ENCODE data around the gene IGF1.

IGF1 gene

DNA sequence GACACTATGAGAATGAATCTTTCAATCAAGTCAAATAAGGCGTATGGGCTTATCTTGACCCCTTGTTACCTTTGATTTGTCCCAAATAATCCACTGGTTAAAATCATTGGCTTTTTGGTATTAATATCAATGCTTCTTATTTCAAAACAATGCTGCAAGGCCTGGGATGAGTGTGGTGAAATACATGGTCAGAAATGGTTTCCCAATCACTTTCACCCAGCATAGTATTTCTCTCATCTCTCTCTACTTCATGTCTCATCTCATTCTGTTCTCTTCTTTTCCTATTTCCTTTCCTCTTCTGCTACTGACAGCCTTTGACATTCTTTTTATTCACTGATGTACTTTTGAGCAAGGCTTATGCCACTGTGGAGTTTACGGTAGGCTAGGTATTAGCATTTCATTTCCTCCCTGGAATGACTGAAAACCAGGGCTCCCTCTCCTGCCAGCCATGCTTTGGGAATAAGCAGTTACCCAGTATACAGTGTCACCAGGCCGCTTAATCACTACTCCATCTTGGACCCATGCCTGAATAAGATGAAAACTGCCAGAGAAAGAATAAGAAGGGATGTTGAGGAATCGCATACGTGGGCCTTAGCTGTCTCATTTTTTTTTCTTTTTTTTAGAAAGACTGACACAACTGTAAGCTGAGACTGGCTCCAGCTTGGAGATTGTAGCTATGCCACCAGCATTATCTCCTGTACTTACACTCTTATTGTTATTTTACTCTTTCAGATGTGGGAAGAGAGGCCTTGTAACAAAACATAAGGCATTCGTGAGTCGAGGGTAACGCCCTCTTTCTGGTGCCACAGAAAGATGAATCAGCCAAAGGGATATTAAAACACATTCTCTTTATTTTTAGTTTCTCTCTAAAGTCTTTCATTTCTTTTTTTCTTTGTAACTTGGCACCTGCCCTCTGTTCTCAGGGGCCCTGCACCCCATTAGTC lies 53.5 kb downstream of the IGF1 start:
- no peak for DNase-seq

DNA sequence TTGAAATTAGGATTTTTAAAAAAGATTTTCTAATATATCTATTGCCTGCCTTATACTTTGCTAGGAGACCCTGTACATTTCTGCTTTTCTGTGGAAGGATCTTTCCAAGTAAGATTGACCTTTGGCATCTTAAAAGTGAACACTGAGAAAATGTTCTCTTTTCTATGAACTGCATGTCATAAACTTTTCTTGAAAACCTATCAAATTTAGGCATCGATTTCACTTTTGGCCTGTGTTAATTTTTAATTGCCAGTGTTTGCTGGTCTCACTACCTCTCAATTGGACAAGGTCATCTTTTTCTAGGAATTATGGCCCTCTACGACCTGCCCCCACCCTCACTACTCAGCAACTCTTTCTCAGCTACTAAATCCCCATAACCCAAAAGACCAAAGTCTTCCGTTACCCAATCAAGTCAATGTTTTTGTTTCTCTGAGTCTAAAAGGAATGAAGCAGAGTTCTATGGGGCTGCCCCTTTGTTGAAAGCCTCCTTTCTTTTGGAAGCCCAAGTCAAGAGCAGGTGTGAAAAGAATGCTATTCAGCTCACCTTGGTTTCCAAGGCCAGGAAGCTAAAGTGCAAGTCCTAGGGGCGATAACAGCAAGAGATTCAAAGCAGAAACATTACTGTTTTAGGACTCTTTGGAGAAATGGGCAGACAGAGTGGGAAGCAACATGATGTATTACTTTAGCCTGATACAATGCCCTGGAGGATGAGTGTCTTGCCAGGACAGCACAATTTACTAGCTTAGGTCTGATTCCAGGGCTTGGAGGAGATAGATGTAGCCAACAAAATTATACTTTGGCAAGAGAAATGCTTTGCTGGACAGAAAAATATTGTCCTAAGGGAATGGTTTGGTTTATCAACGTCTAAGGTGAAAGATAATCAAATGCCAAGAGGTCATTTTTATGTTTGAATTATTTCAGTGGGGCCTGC lies 55.0 kb downstream of the IGF1 start:
- no peak for DNase-seq

- DNase-seq, result no peak
These were observed 56.9 kb downstream of the IGF1 start for GRCh38 chr12:102423462-102423861.

- no peak for DNase-seq
These were observed 58.4 kb downstream of the IGF1 start for GRCh38 chr12:102421802-102422583.

DNA sequence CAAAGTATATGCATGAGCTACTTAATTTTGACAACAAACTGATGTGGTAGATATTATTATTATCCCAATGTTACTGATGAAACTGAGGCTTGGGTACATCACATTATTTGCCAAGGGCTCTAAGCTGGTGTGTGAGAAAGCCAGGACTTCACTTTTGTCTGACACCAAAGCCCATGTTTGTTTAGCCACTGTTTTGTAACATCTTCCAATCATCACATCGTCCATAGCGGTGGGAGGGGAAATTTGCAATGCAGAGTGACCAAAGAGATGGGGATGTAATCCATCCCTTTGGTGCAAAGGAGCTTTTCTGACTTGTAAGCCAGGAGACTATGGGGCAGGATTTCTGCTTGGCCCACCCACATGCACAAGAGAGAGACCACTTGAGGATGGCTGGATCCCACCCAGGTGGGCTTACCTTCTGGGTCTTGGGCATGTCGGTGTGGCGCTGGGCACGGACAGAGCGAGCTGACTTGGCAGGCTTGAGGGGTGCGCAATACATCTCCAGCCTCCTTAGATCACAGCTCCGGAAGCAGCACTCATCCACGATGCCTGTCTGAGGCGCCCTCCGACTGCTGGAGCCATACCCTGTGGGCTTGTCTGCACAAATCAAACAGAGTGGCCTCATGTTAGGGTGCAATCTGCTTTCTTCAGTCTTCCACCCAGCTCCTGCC lies 61.1 kb downstream of the IGF1 start:
- no peak for DNase-seq

DNA sequence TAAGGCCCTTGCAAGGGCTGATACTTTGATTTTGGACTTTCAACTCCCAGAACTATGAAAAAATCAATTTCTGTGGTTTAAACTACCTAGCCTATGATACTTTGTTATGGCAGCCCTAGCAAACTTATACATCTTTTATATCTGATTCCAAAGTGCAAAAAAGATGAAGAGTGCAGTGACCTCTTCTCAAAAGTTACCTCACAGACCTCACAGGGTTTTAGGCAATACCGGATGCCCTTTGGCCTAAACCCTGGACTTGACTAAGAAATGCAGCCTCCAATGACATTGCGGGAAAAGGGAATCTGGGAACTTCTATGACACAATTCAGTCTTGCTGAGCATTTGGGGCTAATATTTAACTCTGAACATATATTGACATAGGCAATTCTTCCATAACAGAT lies 63.3 kb downstream of the IGF1 start:
- DNase-seq, result no peak

DNA sequence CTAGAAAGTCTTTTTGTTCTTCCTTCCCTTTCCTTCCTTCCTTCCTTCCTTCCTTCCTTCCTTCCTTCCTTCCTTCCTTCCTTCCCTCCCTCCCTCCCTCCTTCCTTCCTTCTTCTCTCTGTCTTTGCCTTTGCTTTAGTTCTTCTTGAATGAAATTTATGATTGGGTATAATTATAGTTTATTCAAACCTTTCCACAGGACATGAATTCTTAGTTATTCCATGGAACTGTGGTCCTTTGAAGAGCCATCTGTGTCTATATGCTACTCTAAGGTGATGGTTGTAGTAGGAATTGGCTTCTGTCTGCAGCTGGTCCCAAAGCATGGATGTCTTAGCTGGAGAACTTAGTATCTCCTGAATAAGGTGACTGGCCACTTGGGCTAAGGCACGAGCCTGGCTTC lies 64.8 kb downstream of the IGF1 start:
- DNase-seq, result no peak

GRCh38 chr12:102413396-102413795 lies 67.0 kb downstream of the IGF1 start:
- no peak for DNase-seq

DNA sequence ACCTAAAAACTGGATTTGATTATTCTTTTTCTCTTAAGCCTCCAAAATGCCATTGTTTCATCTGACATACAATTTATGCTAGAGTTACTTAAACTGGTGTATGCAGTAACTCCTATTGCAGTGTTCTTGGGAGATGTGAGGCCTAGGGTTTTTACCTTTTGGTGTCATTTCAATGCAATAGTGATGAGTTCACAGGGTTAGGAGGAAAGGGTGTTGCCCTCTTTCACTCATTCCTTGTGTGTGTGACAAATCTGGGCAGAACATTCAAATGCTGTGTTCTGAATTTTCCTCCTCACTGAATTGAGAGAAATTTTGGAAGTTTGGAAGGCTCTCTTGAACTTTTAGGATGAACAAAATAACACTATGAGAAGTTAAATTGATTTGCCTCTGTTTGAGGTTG lies 69.9 kb downstream of the IGF1 start:
- no peak for DNase-seq

- DNase-seq, result no peak
These were observed 71.7 kb downstream of the IGF1 start for GRCh38 chr12:102408487-102409297.

DNA sequence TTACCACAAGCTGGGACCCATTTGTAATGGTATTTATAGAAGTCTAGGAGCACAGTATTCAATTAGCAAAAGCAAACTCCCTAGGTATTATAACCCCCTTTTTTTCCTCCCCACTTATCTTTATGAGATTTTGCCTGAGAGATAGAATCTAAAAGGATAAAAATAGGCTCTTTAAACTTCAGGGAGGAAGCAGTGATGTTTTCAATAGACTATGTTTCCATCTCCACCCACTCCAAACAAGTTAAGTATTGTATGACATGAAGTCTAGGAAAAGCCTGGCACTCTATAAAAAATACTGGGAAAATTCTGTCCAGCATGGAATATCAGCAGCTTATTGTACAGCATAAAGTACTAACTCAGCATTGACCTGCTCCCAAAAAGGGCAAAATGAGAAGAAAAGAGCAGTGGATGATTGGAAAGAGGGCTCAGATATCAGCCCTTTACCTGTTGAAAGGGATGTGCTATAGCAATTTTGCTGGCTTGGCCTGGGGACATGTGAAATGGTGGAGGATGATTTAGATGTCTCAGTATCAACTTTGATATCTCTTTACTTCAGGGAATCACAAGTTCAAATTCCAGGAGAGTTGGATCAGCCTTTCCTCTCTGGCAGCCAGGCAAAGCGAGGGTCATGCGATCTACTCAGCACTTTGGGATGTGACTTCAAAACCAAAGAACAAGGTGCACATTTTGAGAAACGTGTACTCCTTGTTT lies 72.4 kb downstream of the IGF1 start:
- peak; percentile 71 for DNase-seq

GRCh38 chr12:102406033-102406584 lies 74.3 kb downstream of the IGF1 start:
- no peak for DNase-seq

DNA sequence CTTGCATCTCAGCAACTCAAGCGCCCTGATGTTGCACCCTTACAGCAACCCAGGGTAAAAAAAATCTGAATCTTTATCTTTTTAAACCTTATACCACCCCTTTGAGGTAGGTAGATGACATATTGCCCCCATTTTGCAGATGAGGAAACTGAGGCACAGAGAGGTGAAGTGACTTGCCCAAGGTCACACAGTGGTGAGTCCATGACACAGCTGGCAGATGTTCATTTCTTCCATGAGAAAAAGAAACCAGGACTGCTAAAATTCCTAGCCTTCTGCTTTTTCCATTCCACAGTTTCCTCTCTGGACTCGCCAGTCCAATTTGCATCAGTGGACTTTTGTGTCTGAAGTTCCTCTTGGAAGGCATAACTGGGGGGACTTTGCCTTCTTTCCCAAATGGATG lies 79.3 kb downstream of the IGF1 start:
- DNase-seq, result no peak

- no peak for DNase-seq
These were observed 80.7 kb downstream of the IGF1 start for GRCh38 chr12:102399653-102400052.

DNA sequence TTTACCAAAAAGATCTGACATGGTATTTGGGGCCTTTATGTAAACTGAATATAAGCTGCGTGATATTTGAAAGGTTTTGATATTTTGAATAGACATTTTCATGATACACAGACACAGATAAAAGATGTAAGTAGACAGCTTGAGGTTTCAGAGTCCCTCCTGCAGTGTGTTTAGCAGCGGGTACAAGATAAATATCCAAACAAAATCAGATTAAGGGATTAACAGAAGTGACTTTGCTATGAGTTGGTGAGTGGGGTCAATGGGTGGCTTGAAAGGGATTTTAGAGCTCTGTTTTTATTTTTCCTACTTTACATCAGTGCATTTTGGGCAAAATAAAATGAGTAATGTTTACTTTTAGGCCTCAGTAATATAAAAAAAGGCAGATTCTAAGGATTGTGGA lies 84.1 kb downstream of the IGF1 start:
- no peak for DNase-seq

GRCh38 chr12:102394200-102394599 lies 86.2 kb downstream of the IGF1 start:
- DNase-seq, result no peak

DNA sequence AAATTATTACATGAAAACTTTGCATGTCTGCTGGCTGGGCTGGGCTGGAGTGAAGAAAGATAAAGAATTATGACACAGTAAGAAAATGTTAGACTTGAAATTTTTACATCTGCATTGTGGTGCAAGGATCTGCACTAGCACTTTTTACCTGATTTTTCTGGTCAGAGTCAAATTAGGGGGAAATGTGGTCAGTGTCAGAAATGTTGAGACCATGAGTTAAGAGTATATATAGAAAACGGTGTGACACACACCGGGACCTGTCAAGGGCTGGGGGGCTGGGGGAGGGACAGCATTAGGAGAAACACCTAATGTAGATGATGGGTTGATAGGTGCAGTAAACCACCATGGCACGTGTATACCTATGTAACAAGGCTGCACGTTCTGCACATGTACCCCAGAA lies 90.3 kb downstream of the IGF1 start:
- no peak for DNase-seq

DNA sequence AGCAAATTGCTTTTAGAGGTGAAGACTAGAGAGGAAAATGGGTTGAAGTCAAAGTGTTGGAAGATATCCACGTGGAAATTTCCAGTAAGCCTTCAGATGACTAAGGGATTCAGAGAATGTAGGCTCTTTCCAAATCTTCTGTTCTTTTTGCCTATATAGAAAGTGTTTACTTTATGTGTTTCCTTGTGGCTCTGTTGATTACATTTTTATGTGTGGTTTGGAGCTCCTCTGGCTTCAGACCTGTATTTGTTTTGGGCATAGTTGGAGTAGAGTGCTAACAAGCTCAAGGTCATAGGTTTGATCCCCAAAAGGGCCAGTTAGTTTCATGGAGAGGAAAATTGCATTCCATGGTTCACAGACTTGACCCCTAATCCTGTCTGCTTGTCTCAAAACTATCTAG lies 91.9 kb downstream of the IGF1 start:
- DNase-seq, result no peak

GRCh38 chr12:102385343-102385742 lies 95.0 kb downstream of the IGF1 start:
- no peak for DNase-seq

- DNase-seq, result no peak
These were observed 100.8 kb downstream of the IGF1 start for GRCh38 chr12:102379346-102380162.

Data from EL (cell line).